HUES6 (cell line): ENCODE measurements around the gene MADD.
A peak's percentile ranks its signal among the peaks of the same experiment; 100 is the strongest.

ENCODE experiments used
- H3K27ac ChIP-seq: 2 replicates; pipeline ENCODE4 v1.7.0; 2013; ENCODE audit warnings: low read depth, mild to moderate bottlenecking, low read length, inconsistent platforms
- H3K27me3 ChIP-seq: 2 replicates; pipeline ENCODE4 v1.6.1; 2013; ENCODE audit warnings: low read length; ENCODE audit not compliant: control insufficient read depth, insufficient read depth
- H3K36me3 ChIP-seq: 2 replicates; pipeline ENCODE4 v1.6.1; 2013; ENCODE audit warnings: low read length; ENCODE audit not compliant: control insufficient read depth, insufficient read depth
- H3K4me1 ChIP-seq: 2 replicates; pipeline ENCODE4 v1.6.1; 2013; ENCODE audit warnings: low read length; ENCODE audit not compliant: control insufficient read depth, insufficient read depth
- H3K4me3 ChIP-seq: 2 replicates; pipeline ENCODE4 v1.5.1; 2013; ENCODE audit warnings: low read depth, low read length
- H3K9ac ChIP-seq: one replicate; pipeline ENCODE4 v1.6.1; 2013; ENCODE audit warnings: mild to moderate bottlenecking, low read length
- H3K9me3 ChIP-seq: 2 replicates; pipeline ENCODE4 v1.6.1; 2013; ENCODE audit warnings: low read depth, low read length; ENCODE audit not compliant: control insufficient read depth, insufficient read depth

MADD gene

GRCh38 chr11:47353978-47354774 lies 84.2 kb downstream of the MADD start:
- no peak overlapping the region for H3K9ac ChIP-seq
- H3K4me1 ChIP-seq: peaks cover 16% of the 10 kb centered on the region
- peaks cover 9% of the 10 kb centered on the region; the same call in 1 of the 2 replicates for H3K9me3 ChIP-seq
- peak overlapping the region; percentile 28 for H3K4me3 ChIP-seq
- H3K27me3 ChIP-seq: no peaks in the 10 kb centered on the region
- no peaks in the 10 kb centered on the region for H3K36me3 ChIP-seq
- no peak overlapping the region for H3K27ac ChIP-seq

- no peaks in the 10 kb centered on the region for H3K27me3 ChIP-seq
- peaks cover 9% of the 10 kb centered on the region; the same call in 1 of the 2 replicates for H3K9me3 ChIP-seq
- no peak overlapping the region; the same call in 1 of the 2 replicates for H3K27ac ChIP-seq
- peak overlapping the region; percentile 28 for H3K4me3 ChIP-seq
- peaks cover 16% of the 10 kb centered on the region for H3K4me1 ChIP-seq
- H3K36me3 ChIP-seq: no peaks in the 10 kb centered on the region
- no peak overlapping the region for H3K9ac ChIP-seq
Measured at GRCh38 chr11:47354913-47355282, 85.0 kb downstream of the MADD start.

GRCh38 chr11:47355283-47356128 lies 85.6 kb downstream of the MADD start:
- Histone ChIP-seq H3K4me1 (peaks cover 16% of the 10 kb centered on the region), H3K27me3 (no peaks in the 10 kb centered on the region), H3K9me3 (peaks cover 9% of the 10 kb centered on the region; the same call in 1 of the 2 replicates), H3K36me3 (no peaks in the 10 kb centered on the region), H3K4me3 (peak overlapping the region; percentile 28), H3K9ac (no peak overlapping the region), H3K27ac (no peak overlapping the region; the same call in 1 of the 2 replicates)

GRCh38 chr11:47356129-47356997 lies 86.4 kb downstream of the MADD start:
- Histone ChIP-seq H3K27ac (no peak overlapping the region), H3K4me3 (no peak overlapping the region), H3K4me1 (peaks cover 8% of the 10 kb centered on the region), H3K27me3 (no peaks in the 10 kb centered on the region), H3K9me3 (peaks cover 9% of the 10 kb centered on the region; the same call in 1 of the 2 replicates), H3K9ac (no peak overlapping the region), H3K36me3 (no peaks in the 10 kb centered on the region)

GRCh38 chr11:47356998-47357329 lies 87.0 kb downstream of the MADD start:
- Histone ChIP-seq H3K27me3 (no peaks in the 10 kb centered on the region), H3K4me3 (no peak overlapping the region), H3K9ac (no peak overlapping the region), H3K27ac (no peak overlapping the region), H3K9me3 (peaks cover 9% of the 10 kb centered on the region; the same call in 1 of the 2 replicates), H3K36me3 (no peaks in the 10 kb centered on the region), H3K4me1 (peaks cover 4% of the 10 kb centered on the region; the same call in 1 of the 2 replicates)

- H3K9ac ChIP-seq: no peak overlapping the region
- no peak overlapping the region for H3K4me3 ChIP-seq
- H3K4me1 ChIP-seq: peaks cover 4% of the 10 kb centered on the region; the same call in 1 of the 2 replicates
- H3K27ac ChIP-seq: no peak overlapping the region
- H3K36me3 ChIP-seq: no peaks in the 10 kb centered on the region
- H3K27me3 ChIP-seq: no peaks in the 10 kb centered on the region
- peaks cover 9% of the 10 kb centered on the region; the same call in 1 of the 2 replicates for H3K9me3 ChIP-seq
Measured at GRCh38 chr11:47357985-47358730, 88.2 kb downstream of the MADD start.

GRCh38 chr11:47358731-47359051 lies 88.8 kb downstream of the MADD start:
- peaks cover 4% of the 10 kb centered on the region; the same call in 1 of the 2 replicates for H3K4me1 ChIP-seq
- H3K9ac ChIP-seq: no peak overlapping the region
- H3K4me3 ChIP-seq: no peak overlapping the region
- no peaks in the 10 kb centered on the region for H3K36me3 ChIP-seq
- H3K27ac ChIP-seq: no peak overlapping the region
- peaks cover 9% of the 10 kb centered on the region; the same call in 1 of the 2 replicates for H3K9me3 ChIP-seq
- H3K27me3 ChIP-seq: no peaks in the 10 kb centered on the region

- H3K4me1 ChIP-seq: peaks cover 4% of the 10 kb centered on the region; the same call in 1 of the 2 replicates
- no peak overlapping the region for H3K27ac ChIP-seq
- no peaks in the 10 kb centered on the region for H3K36me3 ChIP-seq
- H3K27me3 ChIP-seq: no peaks in the 10 kb centered on the region
- H3K9me3 ChIP-seq: peaks cover 9% of the 10 kb centered on the region; the same call in 1 of the 2 replicates
- H3K9ac ChIP-seq: no peak overlapping the region
- H3K4me3 ChIP-seq: no peak overlapping the region
Measured at GRCh38 chr11:47359162-47359561, 89.2 kb downstream of the MADD start.

- Histone ChIP-seq H3K9me3 (peaks cover 9% of the 10 kb centered on the region; the same call in 1 of the 2 replicates), H3K27ac (no peak overlapping the region), H3K4me3 (no peak overlapping the region), H3K9ac (no peak overlapping the region), H3K36me3 (no peaks in the 10 kb centered on the region), H3K4me1 (0 out of 2 replicates have a peak, but pooled peaks cover 1% of the 10 kb centered on the region), H3K27me3 (no peaks in the 10 kb centered on the region)
Measured at GRCh38 chr11:47359586-47359985, 89.7 kb downstream of the MADD start.

- no peaks in the 10 kb centered on the region for H3K4me1 ChIP-seq
- no peaks in the 10 kb centered on the region for H3K27me3 ChIP-seq
- H3K36me3 ChIP-seq: no peaks in the 10 kb centered on the region
- peaks cover 9% of the 10 kb centered on the region; the same call in 1 of the 2 replicates for H3K9me3 ChIP-seq
- H3K4me3 ChIP-seq: no peak overlapping the region
- no peak overlapping the region for H3K9ac ChIP-seq
- H3K27ac ChIP-seq: no peak overlapping the region
Measured at GRCh38 chr11:47360341-47360740, 90.4 kb downstream of the MADD start.
